GM21737 (cell line): ENCODE measurements around the gene GLG1.
"Not testable (repeated sequence)": the region's sequence is repeated elsewhere in the genome, so short reads cannot be mapped to it uniquely, and the experiment has no call there.

Experiments
- ATAC-seq: cut with Tn5 transposase; IDR thresholded peaks from one replicate; pipeline ENCODE4 v1.9.1; 2021; ENCODE audit warnings: mild to moderate bottlenecking, moderate library complexity; ENCODE audit not compliant: unreplicated experiment

The GLG1 gene

DNA sequence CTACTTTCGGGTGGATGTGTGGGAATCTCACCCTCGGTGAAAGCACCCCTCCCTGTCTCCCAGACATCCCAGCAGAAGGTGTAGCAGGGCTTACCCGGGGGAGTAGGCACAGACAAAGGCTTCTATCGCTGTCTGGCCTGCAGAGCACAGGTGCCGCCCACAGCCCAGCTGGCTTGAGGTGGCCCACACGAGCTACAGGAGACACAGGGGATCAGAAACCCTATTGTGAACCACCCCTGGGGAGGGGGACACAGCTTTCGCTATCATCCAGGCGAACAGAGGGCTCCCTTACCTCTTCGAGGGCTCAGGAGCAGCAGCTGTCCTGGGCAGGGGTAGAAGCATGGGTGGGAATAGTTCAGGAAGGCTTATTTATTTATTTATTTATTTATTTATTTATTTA, 193.4 kb downstream of the GLG1 start:
- ATAC-seq, result not testable (repeated sequence)

DNA sequence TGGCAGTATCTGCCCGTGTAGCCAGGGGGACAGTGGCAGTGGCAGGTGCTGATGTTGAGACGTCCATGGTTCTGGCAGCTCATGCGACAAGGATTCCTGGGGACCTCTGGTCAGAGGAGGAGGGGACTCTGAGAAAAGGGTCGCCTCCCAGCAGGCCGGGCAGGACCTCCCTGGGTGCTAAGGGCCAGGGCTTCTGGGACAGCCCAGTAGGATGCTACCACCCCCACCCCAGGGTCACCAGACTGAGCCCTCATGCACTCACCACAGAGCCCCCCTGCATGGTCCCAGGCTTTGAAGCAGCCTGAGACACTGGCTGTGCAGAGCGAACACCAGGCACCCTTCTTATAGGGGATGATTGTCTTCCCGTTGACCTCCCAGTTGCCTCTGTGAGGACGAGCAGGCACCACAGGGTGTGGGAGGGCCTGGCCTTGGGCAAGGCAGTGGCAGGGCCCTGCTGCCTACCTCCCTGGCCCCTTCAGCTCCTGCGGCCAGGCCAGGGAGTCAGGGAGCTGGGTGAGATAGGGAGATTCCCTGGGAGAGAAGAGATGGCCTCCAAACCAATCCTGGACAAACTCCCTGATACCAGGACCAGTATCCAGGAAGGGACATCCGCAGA, 194.0 kb downstream of the GLG1 start:
- ATAC-seq, result not testable (repeated sequence)

DNA sequence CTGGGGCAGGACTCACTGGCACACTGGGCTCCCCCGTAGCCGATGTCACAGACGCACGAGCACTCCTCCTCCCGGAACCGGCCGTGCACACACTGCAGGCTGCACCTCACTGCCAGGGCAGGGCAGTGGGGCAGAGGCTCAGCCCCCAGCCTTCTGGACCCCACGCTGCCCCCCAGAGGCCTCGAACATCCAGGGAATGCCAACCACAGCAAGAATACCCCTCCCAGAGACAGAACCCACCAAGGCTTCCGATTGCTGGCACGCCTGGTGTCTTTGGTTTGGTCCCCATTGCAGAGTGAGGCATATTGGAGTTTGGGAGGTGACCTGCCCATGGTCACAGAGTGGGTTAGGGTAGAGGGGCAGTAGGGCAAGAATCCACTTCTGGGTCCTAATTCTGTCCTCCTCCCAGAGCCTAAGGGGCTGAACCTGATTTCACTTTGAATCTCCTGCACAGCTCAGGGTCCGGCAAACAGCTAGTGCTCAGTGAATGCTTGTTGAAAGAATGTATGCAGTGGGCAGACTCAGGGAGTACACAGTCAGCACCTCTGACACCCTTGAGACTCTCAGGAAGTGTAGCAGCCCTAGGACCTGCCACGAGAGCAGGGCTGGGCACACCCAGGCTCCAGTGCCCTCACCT, 194.7 kb downstream of the GLG1 start:
- ATAC-seq, result not testable (repeated sequence)

- not testable (repeated sequence) for ATAC-seq
These were observed 195.9 kb downstream of the GLG1 start for GRCh38 chr16:74410981-74411380.

DNA sequence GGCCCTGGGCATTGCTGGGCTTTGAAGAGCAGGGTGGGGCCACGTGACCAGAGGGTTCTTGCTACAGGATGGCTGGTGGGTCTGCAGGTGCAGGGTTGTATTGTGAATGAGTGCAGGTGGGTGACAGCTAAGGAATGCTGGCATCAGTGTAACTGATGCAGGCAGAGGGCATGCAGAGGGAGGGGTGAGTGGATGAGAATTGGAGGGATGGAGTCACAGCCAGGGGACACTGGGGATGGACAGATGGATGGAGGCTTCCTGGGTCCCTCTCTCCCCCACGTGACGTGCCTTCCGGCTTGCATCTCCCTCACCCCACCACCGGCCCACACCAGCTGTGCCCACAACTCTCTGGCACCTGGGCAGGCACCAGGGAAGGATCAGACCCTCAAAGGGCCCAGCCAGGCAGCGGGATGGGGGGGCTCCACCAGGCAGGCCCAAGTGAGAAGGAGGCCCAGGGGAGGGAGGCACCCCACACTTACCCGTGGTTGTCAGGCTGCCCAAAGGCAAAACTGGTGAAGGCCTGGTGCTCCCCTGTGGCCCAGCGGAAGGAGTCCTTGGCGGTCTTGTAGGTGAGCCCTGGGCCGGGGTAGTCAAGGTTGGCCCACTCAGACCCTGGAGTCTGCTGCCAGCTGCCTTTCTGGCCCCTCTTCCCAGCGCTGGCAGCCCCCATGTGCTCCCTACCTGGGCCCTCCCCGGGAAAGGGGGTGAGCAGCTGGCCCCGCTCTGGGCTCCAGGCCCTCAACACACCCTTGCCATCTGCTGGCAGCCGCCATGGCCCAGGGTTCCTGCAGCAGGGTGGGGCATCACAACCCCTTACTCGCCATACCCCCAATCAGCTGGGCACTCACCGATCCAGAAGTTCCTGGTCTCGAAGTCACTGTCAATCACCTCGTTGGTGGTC, 196.6 kb downstream of the GLG1 start:
- not testable (repeated sequence) for ATAC-seq

DNA sequence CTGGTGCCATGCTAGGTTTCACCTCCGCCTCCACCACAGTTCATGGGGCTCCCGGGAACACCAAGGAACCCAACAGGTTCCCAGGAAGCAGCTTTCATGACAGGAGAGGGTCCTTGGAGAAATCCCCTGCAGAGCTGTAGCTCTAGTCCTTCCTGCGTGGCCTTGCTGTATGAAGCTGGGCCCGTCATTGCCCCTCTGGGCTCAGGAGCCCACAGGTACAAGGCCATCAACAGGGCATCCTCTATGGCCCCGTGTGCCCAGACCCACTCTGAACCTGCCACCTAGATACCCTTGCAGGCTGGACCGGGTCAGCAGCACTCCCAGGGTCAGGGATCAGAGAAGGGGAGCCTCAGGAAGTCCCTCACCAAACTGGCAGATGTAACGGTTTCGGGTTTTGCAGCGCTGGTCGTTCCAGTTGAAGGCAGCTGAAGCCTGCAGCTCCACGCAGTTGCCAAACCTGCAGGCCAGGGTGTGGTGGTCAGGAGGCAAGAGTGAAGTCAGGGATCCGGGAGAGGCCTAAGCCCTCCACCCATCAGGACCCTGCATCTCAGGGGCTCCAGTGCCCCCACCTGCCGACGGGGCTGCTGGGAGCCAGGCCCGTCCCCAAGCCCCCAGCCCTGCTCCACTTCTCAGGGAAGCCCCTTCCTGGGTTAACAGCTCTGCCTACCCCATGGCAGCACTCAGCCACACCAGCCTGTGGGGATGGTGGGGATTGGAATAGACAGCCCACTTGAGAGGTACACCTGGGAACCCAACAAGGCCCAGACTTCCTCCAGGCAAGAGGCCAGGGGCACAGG, 197.5 kb downstream of the GLG1 start:
- ATAC-seq, result not testable (repeated sequence)

DNA sequence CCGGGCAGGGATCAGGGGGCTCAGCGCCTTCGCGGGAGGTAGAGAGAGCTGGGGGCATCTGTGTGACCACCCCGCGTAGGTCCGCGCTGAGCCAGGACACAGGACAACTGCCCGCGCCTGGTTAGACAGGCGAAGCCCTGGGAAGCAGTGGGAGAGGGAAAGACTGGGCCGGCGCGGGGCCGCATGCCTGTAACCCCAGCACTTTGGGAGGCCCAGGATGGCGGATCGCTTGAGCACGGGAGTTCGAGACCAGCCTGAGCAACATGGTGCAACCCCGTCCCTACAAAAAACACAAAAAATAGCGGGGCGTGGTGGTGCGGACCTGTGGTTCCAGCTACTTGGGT, 199.6 kb downstream of the GLG1 start:
- ATAC-seq, result not testable (repeated sequence)

DNA sequence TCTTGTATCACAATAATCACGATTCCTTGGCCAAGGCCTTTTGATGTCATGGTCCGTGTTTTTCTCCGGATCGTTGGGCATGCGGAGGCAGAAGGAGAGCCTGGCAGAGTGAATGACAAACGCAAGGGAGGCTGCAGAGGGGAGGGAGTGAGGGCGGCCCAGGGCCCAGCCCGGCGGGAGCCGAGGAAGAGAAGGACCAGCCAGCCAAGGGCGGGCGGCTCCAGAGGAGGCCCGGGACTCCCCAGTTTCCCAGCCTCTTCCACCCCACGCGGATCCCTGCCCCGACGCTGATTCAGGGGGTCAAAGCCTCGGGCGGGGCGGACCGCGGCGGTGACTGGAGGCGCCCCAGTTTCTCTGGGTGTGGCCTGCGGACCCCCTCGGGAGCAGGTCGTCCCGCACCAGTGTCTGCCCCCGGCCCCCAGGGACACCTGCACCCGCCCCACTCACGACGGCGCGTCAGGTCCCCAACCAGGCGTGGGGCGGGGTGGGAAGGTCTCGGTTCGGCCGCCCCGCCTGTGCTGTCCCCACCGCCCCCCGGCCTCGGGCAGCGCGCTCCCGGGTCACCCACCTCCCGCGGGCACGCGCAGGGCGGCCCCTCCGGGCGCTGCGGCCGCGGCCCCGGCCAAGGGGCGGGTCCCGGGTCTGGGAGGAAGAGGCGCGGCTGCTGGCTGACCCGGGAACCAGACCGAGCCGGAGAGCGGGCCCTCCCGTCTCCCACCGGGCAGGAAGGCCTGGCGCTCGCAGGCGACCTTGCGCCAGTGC, 200.1 kb downstream of the GLG1 start:
- ATAC-seq, result not testable (repeated sequence)

DNA sequence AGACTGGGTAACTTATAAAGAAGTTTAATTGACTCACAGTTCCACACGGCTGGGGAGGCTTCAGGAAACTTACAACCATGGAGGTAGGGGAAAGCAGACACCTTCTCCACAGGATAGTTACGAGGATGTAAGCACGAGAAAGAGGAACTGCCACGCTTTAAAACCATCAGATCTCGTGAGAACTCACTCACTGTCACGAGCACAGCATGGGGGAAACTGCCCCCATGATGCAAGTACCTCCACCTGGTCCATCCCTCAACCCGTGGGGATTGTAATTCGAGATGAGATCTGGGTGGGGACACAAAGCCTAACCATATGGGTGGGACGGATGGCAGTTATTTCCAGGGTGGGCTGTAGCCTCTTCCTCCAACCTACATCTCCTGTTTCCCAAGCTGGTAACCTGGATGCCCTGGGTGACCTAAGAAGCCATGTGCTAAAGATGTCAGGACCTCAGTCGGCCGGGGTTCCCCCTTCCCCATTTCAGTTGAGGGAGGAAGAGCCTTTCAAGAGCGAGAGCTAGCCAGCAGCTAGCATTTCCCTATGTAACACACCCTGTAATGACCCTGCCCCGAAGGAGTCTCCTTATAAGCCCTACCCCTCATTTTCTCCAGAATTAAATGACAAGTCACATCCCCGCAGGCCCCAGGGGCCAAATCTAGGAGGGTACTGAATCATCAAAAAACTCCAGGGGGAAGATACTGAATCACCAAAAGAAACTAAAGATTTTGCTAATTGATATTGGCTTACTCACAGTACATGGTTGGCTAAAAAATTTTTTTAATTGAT, 202.6 kb downstream of the GLG1 start:
- not testable (repeated sequence) for ATAC-seq

DNA sequence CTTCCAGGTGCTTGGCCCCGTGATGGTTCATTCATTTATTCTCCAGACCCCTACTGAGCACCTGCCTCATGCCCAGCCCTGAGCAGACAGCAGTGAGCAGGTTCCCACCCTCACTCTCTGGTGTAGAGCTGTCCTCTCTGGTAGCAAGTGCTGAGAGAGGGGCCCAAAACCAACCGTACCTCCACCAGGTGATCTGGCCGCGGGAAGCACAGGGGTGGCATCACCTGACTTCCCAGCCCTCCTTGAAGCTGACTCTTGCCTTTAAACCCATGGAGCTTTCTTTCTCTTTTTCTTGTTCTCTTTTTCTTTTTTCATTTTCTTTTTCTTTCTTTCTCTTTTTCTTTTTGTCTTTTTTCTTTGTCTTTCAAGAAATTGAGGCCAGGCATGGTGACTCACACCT, 206.7 kb downstream of the GLG1 start:
- not testable (repeated sequence) for ATAC-seq

GRCh38 chr16:74398212-74398895, 208.6 kb downstream of the GLG1 start:
- not testable (repeated sequence) for ATAC-seq
